HEK293T (cell line): ENCODE data around the gene SCMH1.
"Not testable (repeated sequence)": the region's sequence is repeated elsewhere in the genome, so short reads cannot be mapped to it uniquely, and the experiment has no call there.

Experiments used
- CTCF ChIA-PET: fragments of 350-600 bp; formaldehyde crosslinking; extraction: SDS; loops from one replicate; lab custom pipeline; 2021; ENCODE audit warnings: antibody characterized with exemption, inconsistent platforms; lab: Yijun Ruan, JAX
- POLR2A ChIA-PET: fragments of 350-600 bp; formaldehyde crosslinking; extraction: SDS; loops from one replicate; lab custom pipeline; 2020; ENCODE audit warnings: antibody characterized with exemption, inconsistent platforms; lab: Yijun Ruan, JAX
- DNase-seq: peaks from one replicate; pipeline ENCODE4 v3.0.0; 2012; ENCODE audit warnings: mixed read lengths; ENCODE audit errors: extremely low spot score
- ARNT ChIP-seq: fragments of 450-650 bp; IDR thresholded peaks from 2 replicates; pipeline ENCODE4 v1.6.1; 2017; ENCODE audit warnings: mild to moderate bottlenecking
- BHLHE40 ChIP-seq: fragments of 450-650 bp; IDR thresholded peaks from 2 replicates; pipeline ENCODE4 v1.6.1; 2016; ENCODE audit warnings: mild to moderate bottlenecking, moderate library complexity, borderline replicate concordance
- CTBP1 ChIP-seq: fragments of 450-650 bp; IDR thresholded peaks from 2 replicates; pipeline ENCODE4 v1.6.1; 2016; ENCODE audit warnings: borderline replicate concordance
- ELF4 ChIP-seq: fragments of 450-650 bp; IDR thresholded peaks from 2 replicates; pipeline ENCODE4 v1.6.1; 2017; ENCODE audit warnings: antibody characterized with exemption
- FOXA1 ChIP-seq: fragments of 450-650 bp; IDR thresholded peaks from 2 replicates; pipeline ENCODE4 v1.6.1; 2016; ENCODE audit warnings: mild to moderate bottlenecking
- FOXK2 ChIP-seq: fragments of 450-650 bp; IDR thresholded peaks from 2 replicates; pipeline ENCODE4 v1.6.1; 2016; ENCODE audit warnings: mild to moderate bottlenecking
- FOXM1 ChIP-seq: fragments of 450-650 bp; IDR thresholded peaks from 2 replicates; pipeline ENCODE4 v1.6.1; 2017; ENCODE audit warnings: mild to moderate bottlenecking, borderline replicate concordance
- HDGF ChIP-seq: fragments of 450-650 bp; IDR thresholded peaks from 2 replicates; pipeline ENCODE4 v1.6.1; 2017; ENCODE audit warnings: antibody characterized with exemption, borderline replicate concordance
- L3MBTL2 ChIP-seq: fragments of 450-650 bp; conservative IDR thresholded peaks from 2 replicates; pipeline ENCODE4 v1.6.1; 2016; ENCODE audit warnings: mild to moderate bottlenecking
- LEF1 ChIP-seq: fragments of 450-650 bp; IDR thresholded peaks from 2 replicates; pipeline ENCODE4 v1.6.1; 2017; ENCODE audit warnings: mild to moderate bottlenecking, borderline replicate concordance
- NFRKB ChIP-seq: fragments of 450-650 bp; IDR thresholded peaks from 2 replicates; pipeline ENCODE4 v1.6.1; 2016; ENCODE audit warnings: mild to moderate bottlenecking, moderate library complexity
- SP1 ChIP-seq: fragments of 450-650 bp; IDR thresholded peaks from 2 replicates; pipeline ENCODE4 v1.6.1; 2017
- SUZ12 ChIP-seq: fragments of 450-650 bp; IDR thresholded peaks from 2 replicates; pipeline ENCODE4 v1.6.1; 2016; ENCODE audit warnings: mild to moderate bottlenecking
- TARDBP ChIP-seq: fragments of 450-650 bp; IDR thresholded peaks from 2 replicates; pipeline ENCODE4 v1.6.1; 2016
- ZNF384 ChIP-seq: fragments of 450-650 bp; IDR thresholded peaks from 2 replicates; pipeline ENCODE4 v1.6.1; 2016
- TF ChIP-seq, protein P1 (sequence below): fragments of 450-650 bp; IDR thresholded peaks from 2 replicates; pipeline ENCODE4 v1.6.1; 2016

SCMH1 gene

DNA sequence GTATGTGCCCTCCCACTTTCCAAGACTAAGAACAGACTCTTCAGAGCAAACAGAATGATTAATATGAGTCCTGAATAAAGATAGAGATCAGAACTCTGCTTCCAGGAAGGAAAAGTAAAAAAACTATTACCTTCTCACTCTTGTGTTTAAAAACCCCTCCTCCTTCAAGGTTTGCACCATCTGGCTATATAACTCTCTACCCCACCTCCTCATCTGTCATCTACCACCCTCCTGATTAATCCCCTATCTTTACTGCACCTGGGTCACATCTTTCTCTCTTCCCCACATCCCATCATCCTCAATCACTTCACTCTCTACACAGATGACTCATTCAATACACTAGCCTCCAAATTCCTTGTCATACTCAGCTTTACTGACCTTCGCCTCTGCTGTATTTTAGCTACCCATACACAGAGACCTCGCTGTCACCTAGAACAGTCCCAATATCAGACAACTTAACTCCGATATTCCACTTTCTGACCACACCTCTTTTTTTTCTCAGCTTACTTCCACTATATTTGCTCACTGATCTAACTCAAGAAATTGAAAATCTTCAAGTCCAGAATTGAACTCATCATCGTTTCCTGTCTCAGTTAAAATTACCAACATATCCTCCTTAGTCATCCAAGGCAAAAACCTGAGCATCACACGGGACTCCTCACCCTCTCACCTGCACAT is 3.7 kb downstream of the SCMH1 start:
- ChIA-PET POLR2A (no interaction called here), CTCF (interaction anchor here (0.6 to 0.7 kb wide), 2 partner anchors 39 to 51 kb away, joined by 3 to 4 read pairs; no protein-coding TSS in a partner anchor)
- TF ChIP-seq, protein P1, sequence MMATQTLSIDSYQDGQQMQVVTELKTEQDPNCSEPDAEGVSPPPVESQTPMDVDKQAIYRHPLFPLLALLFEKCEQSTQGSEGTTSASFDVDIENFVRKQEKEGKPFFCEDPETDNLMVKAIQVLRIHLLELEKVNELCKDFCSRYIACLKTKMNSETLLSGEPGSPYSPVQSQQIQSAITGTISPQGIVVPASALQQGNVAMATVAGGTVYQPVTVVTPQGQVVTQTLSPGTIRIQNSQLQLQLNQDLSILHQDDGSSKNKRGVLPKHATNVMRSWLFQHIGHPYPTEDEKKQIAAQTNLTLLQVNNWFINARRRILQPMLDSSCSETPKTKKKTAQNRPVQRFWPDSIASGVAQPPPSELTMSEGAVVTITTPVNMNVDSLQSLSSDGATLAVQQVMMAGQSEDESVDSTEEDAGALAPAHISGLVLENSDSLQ: no peak
- no peak for TF ChIP-seq ELF4
- no peak for TF ChIP-seq SUZ12
- TF ChIP-seq HDGF: no peak
- TF ChIP-seq SP1: no peak
- TF ChIP-seq LEF1: no peak
- TF ChIP-seq TARDBP: no peak
- DNase-seq: no peak

DNA sequence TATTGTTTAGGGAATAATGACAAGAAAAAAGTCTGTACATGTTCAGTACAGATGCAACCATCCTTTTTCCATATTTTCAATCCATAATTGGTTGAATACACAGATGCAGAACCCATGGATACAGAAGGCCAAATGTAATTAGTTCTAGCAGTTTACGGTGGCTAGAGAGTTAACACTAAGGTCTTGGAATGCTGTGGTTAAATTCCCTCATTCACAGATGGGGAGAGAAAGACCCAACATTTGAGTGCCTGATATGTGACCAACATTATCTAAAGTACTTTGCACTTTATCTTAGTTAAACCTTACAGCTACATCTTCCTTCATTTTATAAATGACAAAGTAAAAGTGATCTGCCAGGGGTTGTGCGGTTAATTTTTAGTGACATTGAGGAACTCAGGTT is 5.3 kb downstream of the SCMH1 start:
- no peak for DNase-seq
- ChIA-PET CTCF (no interaction called here), POLR2A (no interaction called here)
- no peak for TF ChIP-seq NFRKB
- TF ChIP-seq ARNT: no peak
- TF ChIP-seq HDGF: no peak
- TF ChIP-seq SP1: no peak
- no peak for TF ChIP-seq ZNF384
- no peak for TF ChIP-seq CTBP1
- TF ChIP-seq FOXM1: no peak
- TF ChIP-seq BHLHE40: no peak
- TF ChIP-seq FOXK2: no peak
- TF ChIP-seq LEF1: no peak
- no peak for TF ChIP-seq ELF4
- TF ChIP-seq SUZ12: no peak
- TF ChIP-seq, protein P1: no peak
- TF ChIP-seq L3MBTL2: no peak
- TF ChIP-seq FOXA1: no peak
- TF ChIP-seq TARDBP: no peak

DNA sequence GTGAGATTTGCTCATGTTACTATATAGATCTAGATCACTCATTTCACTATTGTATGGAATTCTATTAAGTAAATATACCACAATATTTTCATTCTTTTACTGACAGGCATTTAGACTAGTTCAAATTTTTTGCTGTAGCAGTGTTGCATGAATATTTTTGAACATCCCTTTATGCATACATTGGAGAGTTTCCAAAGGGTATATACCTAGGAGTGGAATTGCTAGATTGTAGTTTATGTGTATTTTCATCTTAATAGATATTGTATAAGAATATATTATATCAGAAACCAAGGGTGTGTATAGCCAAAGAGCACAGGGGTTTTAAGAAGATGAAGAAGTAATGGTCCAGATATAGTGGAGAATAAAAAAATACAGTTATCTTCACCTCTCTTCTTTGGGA is 6.2 kb downstream of the SCMH1 start:
- POLR2A ChIA-PET: no interaction called here
- TF ChIP-seq L3MBTL2: no peak
- TF ChIP-seq LEF1: no peak
- no peak for TF ChIP-seq TARDBP
- TF ChIP-seq SUZ12: no peak
- no peak for TF ChIP-seq FOXK2
- no peak for TF ChIP-seq FOXM1
- DNase-seq: no peak
- CTCF ChIA-PET: no interaction called here

DNA sequence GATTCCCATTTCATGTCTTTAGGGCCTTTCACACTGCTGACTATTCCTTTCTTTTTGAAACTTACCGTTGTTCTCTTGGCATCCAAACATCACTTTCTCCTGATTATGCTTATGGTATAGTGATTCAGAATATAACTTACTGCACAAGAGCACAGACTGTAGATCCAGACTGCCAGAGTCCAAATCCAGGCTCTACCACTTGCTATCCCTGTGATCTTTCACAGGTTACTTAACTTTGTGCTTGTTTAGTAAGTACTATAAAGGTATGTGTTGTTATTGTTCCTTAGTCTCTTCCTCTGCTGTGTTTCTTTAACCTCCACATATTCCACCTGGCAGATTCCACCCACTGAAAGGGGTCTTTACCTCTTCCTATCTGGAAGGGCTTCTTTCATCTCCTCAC is 8.4 kb downstream of the SCMH1 start:
- POLR2A ChIA-PET: no interaction called here
- TF ChIP-seq TARDBP (no peak), LEF1 (no peak), ELF4 (no peak), FOXK2 (no peak), SP1 (no peak), SUZ12 (no peak), ZNF384 (no peak), HDGF (no peak), CTBP1 (no peak), BHLHE40 (no peak), NFRKB (no peak), ARNT (no peak), FOXA1 (no peak), FOXM1 (no peak), L3MBTL2 (no peak)
- TF ChIP-seq, protein P1: no peak

DNA sequence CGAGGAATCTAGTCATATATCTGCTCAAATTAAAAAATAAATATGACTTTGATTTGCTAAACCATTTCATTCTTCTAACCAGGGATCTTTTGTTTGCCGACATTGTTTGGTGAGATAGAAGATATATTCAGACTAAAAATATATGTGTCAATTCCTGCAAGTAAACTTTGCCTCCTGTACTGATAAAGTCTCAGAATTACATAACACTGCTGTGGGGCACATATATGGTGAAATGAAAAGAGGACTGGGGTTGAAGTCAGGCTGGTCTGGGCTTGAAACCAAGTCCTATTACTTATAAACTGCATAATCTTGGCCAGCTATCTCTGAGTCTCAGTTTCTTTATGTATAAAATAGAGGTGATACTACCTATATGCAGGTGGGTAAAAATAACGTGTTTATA is 9.8 kb downstream of the SCMH1 start:
- POLR2A ChIA-PET: no interaction called here
- DNase-seq: no peak
- CTCF ChIA-PET: no interaction called here
- TF ChIP-seq NFRKB (no peak), FOXM1 (no peak), ELF4 (no peak), FOXA1 (no peak), LEF1 (no peak), FOXK2 (no peak), BHLHE40 (no peak), SUZ12 (no peak), TARDBP (no peak), ZNF384 (no peak), ARNT (no peak), CTBP1 (no peak), L3MBTL2 (no peak), SP1 (no peak), HDGF (no peak)
- TF ChIP-seq, protein P1: no peak

More for the DNA sequence above, 8.4 kb downstream of the SCMH1 start:
- CTCF ChIA-PET: no interaction called here
- no peak for DNase-seq

DNA sequence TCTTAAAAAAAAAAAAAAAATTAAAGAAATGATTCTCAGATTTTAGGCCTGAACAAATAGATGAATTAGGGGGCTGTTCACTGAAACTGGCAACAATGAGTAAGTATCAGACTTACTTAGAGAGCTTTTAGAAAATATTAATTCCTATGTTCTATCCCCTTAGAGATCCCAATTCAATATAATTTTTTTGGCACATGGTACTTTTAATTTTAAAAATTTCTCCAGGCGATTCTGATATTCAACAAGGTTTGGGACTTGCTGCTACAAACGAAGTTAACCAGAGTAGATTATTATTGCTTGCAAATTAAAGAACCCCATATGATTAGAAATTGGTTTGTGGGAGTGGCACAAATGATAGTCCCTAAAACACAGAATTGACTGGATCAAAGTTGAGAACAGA is 11.4 kb downstream of the SCMH1 start:
- TF ChIP-seq L3MBTL2: no peak
- no peak for TF ChIP-seq TARDBP
- no peak for TF ChIP-seq FOXK2
- no peak for TF ChIP-seq SUZ12
- no peak for TF ChIP-seq FOXM1
- ChIA-PET POLR2A (no interaction called here), CTCF (no interaction called here)
- DNase-seq: no peak

DNA sequence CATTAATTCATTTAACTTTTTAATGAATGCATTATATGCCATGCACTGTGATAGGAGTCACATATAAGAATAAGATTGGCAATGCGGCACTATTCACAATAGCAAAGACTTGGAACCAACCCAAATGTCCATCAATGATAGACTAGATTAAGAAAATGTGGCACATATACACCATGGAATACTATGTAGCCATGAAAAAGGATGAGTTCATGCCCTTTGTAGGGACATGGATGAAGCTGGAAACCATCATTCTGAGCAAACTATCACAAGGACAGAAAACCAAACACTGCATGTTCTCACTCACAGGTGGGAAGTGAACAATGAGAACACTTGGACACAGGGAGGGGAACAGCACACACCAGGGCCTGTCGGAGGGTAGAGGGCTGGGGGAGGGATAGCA is 12.9 kb downstream of the SCMH1 start:
- POLR2A ChIA-PET, CTCF ChIA-PET, DNase-seq: not testable (repeated sequence)
